HG03095 (cell line): ENCODE data around the gene ADI1.

Experiments
- ATAC-seq: cut with Tn5 transposase; IDR thresholded peaks from one replicate; pipeline ENCODE4 v1.9.1; 2021; ENCODE audit warnings: moderate library complexity; ENCODE audit not compliant: unreplicated experiment

The ADI1 gene, protein sequence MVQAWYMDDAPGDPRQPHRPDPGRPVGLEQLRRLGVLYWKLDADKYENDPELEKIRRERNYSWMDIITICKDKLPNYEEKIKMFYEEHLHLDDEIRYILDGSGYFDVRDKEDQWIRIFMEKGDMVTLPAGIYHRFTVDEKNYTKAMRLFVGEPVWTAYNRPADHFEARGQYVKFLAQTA

DNA sequence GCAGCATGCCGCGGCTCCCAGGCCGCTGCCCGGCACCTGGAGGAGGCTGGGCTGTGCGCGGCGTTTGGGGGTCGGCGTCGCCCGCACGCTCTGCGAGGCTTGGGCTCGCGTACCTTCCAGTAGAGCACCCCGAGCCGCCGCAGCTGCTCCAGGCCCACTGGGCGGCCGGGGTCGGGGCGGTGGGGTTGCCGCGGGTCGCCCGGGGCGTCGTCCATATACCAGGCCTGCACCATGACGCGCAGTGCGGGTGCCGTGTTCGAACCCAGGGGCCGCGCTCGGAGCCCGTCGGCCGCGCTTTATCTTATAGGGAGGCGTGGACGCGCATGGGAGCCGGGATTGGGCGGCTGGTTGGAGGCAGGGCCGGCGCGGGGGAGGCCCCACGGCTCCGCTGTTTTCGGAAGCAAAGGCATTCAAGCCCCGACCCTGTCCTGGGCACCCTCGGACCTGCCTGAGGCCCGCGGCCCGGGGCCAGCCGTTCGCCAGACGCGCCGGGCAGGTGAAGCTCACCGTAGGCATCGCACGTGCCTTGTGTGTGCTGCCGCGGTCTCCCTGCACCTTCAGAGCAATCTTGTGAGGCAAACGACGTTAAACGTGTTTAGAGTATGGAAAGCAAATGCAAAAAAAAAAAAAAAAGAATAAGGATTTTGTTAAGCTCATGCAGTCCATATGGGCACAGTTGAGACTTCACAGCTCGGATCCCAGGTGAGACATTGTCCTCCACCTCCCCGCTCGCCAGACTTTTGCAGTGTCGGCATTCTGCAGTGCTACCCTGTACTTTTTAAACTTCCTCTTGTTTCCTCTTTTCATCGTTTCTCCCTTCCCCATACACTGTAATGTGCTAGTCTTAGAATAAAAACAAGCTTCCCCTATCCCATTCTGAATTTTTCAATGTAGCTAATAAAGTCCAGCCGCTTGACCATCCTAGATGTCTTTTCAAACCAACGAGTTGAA is at the start of gene ADI1:
Gene ADI1, minus strand, starts transcription at position 277 of the 951 bp plus-strand sequence. Its CDS starts 44 bp downstream, at position 233.
- peak; percentile 58 for ATAC-seq

DNA sequence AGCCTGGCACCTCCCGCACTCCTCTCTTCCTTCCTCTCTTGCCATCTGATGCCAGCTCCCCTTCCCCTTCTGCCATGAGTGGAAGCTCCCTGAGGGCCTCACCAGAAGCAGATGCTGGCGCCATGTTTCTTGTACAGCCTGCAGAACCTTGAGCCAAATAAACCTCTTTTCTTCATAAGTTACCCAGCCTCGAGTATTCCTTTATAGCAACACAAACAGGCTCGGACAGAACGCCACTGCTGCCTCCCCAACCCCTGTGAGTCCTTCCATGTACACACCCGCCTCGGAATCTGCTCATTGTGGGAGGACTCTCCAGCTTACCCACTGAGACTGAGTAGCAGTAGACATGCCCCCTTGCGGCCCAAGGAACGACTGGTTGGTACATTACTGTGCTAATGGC is 47.5 kb upstream of the ADI1 start:
- no peak for ATAC-seq

DNA sequence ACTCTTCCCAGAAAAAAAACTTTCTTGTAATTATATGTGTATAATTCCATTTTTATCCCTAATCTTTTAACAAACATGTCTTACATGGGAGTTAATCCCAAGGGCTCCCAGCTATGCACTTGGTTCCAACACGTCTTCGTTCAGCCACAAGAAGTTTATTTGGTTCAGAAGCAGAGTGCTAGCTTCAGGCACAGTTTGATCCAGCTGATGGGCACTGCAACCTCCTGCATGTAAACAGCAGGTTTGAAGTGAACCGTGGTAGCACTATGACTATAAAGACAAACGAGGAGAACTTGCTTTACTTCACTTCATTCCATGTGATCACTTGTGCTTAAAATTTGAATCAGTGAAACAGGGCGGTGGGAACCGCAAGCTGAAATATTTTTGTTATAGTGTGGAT is 45.8 kb upstream of the ADI1 start:
- ATAC-seq, result no peak

DNA sequence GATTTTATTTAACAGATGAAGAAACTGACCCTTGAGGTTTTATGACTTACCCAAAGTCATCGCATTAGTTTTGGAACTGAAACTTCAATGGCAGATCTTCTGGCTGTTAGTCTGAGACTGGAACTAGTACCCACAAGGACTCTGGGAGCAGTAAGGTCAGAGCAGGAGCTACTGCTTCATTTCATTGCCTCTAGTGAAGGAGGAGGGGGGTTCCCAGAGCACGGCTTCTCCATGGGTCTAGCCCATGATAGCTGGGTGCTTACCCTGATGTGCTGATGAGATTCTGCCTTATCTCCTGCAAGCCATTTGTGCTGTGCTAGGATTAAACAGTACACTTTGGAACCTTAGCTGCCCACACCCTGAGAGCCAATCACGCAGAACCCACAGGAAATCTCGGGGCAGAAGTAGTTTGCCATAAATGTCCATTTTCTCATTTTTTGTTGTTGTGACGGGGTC is 44.2 kb upstream of the ADI1 start:
- peak; percentile 44 for ATAC-seq

DNA sequence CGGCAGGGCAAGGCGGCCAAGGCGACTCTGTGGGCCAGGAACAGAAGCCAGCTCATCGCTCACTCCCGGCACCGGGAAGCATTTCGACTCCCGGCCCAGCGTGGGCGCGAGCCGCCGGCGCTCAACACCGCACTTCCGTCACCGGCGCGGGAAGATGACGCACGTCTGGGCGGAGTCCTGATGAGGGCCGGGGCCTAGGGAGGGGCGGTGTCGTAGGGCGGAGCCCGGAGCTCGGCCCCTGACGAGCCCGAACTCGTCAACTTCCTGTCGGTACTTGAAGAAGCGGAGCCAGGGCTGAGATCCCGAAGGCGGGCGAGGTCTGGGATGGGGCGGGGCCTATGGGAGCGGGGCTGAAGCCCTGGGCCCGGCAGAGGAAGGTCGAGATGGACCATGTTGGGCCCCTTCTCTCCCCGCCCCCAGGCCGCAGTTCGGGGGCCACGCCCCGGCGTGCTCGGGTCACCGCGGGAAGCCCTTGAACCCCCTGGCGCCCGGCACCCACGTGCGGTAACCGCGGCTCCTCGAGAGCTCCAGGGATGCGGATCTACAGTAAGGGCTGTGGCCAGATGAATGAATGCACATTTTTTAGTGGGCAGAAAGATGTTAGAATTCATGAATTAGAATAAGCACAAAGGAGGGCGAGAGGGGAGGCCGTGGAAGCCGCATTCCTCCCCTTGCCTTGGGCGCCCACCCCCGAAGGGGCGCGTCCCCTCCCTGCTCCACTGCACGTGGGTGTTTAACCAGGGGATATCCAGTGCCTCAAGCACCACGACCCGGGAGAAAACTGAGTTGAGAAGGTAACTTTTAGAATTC is 39.1 kb upstream of the ADI1 start, which contains the start of gene RNASEH1:
Gene RNASEH1, minus strand, starts transcription at position 129 of the 810 bp plus-strand sequence. Its CDS starts 73 bp downstream, at position 56.
- peak; percentile 94 for ATAC-seq

DNA sequence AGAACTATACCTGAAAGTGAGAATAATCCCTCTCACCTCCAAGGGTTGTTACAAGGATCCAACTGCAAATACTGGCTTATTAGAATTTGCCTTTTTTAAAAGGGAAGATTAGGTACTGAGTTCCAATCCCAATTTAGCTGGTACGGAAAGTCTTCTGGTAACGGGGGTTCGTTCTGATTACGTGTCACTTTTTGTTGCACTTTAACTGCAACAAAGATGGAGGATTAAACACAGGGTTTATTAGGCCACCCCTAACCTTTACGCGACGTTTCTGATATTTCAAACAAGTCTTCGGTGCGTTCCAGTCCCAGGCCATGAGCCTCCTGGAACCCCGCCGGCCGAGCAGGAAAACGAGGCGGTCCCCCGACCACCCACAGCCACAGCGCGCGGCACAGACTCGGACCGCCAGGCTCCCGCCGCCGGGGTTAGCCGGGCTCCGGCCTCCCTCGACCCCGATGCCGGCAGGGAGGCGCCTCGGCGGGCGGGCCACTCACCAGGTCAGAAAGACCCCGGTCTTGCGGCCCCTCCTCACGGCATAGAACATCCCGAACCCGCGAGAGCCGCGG is 38.4 kb upstream of the ADI1 start:
- peak; percentile 18 for ATAC-seq

GRCh38 chr2:3553946-3554345 is 34.6 kb upstream of the ADI1 start:
- no peak for ATAC-seq

DNA sequence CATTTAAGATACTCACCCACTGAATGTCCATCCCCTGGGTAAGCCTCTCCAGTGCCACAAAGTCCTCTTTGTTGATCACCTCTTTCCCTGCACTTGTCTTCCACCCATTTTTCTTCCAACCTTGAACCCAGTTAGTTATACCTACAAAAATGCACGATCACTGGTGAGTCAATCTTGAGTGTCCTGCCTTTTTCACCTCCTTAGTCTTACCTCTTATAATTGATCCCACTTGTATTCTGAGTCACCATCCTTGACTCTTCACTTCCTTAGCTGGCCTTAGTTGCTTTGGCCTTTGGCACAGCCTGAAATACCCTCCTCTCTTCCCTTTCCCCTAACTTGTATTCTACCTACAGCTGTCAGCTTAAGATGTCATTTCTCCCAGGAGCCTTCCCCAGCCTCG is 28.6 kb upstream of the ADI1 start:
- no peak for ATAC-seq

DNA sequence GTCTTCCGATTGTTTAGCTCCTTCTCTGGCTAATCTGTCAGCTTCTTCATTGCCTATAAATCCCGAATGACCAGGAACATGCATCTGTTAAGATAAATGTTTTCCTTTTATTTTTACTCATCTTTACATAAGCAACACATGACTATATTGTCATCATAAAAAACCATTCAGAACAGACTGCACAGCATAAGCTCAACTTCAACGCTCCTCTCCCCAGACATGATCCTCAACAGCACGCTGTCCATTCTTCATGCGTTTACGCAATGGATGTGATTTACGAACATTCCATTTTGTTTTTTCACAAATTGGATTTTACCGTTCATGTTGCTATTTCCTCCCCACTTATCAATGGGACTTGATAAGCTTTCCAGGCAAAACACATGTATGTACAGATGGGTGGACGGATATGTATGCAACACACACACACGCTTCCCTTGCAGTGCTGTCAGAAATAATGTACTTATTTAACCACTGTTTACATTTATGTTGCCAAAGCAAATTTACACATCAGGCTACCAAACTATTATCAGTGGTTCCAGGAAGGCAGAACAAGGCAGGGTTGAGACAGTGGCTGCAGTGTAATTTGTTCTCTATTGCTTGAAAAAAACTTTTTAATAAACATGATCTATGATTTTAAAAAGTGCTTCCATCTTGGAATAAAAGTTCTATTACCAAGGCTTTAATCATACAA is 26.6 kb upstream of the ADI1 start:
- ATAC-seq, result no peak

DNA sequence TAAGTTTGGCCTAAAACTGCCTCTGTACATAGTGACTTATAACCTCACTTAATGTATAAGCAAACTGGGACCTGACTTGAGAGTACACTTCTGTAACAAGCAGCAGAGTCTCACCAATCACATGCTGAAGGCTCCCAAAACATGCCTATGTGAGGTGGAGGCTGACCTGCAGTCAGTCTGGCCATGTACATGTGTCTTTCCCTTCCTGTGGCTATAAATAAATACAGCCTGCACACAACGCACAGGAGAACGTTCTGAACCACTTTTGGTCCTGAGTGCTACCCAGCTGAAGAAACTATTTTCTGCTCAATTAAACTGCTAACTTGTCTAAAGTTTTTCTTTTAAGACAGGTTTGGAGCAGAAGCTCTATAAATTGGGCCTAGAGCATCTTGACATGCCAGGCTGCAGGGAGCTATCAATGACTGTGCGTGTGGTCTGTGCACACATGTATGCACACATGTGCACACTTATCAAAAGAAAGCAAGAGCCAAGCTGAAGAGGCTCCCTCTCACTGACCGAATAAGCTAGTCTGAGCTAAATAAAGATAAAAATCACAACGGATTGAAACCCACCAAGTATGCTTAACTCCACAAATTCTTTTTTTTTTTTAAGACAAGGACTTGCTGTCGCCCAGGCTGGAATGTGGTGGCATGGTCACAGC is 23.8 kb upstream of the ADI1 start:
- ATAC-seq, result no peak

DNA sequence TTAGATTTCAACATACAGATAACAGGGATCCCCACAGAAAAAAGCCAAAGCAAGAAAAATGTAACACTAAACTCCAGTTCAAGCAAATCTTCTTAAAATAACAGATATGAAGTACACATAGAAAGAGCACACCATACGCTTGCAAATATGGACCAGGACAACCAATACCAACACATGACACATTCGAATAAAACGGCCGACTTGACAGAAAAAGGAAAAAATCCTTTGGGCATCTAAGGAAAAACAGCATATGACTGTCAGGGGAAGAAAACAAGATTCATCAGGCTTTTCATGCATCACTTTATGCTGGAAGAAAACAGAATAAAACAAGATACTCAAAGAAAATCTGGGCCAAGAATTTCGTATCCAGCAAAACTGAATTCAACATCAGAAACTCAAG is 22.8 kb upstream of the ADI1 start:
- no peak for ATAC-seq

GRCh38 chr2:3539836-3540235 is 20.5 kb upstream of the ADI1 start:
- no peak for ATAC-seq

DNA sequence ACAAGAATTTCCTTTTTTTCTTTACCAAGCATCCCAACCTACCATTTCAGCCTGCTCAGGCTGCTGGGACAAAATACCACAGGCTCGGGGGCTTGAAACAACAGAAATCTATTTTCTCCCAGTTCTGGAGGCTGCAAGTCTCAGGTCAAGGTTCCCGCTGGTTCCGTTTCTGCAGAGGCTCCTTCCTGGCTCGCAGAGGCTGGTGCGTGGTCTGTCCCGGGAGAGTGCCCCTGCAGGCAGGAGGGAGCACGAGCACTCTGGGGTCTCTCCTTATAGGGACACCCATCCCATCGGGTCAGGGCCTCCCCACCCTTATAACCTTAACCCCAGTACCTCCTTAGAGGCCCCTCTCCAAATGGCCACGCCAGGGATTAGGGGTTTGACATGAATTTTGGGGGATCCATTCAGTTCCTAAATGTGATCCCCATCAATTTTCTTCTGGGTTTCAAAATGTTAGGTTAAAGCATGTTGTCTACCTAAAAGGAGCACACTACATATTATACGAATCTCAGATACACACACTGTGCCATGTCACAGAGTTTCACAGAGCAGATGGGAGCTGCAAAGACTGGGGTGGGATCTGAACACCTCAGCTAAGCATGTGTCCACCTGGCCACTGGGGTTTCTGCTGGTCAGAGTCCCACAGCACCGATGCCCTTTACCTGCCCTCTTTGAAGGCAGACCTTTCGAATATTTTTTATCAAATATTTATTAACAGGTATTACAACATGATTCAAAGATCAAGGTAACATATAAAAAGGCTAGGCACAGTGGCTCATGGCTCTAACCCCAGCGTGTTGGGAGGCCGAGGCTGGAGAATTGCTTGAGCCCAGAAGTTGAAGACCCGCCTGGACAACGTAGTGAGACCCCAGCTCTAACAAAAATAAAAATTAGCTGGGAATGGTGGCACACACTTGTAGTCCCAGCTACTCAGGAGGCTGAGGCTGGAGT is 17.6 kb upstream of the ADI1 start:
- peak; percentile 52 for ATAC-seq

DNA sequence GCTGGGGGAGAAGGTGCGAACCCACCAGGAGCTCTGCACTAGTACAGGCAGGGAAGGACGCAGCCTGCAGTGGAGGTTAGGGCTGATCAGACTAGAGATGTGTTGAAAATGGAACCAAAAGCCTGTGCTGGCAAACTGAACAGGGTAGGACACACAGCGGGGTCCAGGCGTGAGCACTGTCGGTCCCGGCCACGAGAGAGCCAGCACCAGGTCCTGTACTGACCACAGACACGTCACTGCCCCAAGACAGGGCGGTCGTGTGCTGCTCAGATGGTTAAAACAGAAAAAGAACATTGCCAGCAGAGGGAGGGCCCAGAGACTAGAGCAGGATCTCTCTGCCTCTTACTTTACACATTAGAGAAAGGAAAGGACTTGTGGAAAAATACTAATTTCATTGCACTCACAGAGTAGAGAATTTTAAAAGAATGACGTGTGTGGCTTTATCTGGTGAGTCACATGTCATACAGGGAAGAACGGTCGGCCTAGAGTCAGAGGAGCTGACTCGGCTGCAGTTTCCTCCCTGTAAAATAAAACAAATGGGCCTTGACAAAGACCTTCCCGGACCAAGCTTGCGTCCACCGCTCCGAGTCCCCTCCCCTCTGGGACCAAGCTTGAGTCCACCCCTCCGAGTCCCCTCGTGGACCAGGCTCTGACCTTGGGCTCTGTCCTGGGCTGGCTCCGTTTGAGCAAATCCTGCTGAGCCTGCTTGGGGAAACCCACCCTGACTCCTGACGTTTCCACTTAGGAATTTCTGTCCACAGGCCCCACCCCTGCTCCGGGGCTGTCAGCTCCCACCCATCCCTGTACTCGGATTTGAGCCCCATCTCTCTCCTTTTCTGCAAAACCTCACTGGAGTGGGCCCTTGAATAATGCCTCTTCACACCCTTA is 16.7 kb upstream of the ADI1 start:
- peak; percentile 46 for ATAC-seq

- peak; percentile 23 for ATAC-seq
These were observed 16.1 kb upstream of the ADI1 start for GRCh38 chr2:3535467-3535793.

DNA sequence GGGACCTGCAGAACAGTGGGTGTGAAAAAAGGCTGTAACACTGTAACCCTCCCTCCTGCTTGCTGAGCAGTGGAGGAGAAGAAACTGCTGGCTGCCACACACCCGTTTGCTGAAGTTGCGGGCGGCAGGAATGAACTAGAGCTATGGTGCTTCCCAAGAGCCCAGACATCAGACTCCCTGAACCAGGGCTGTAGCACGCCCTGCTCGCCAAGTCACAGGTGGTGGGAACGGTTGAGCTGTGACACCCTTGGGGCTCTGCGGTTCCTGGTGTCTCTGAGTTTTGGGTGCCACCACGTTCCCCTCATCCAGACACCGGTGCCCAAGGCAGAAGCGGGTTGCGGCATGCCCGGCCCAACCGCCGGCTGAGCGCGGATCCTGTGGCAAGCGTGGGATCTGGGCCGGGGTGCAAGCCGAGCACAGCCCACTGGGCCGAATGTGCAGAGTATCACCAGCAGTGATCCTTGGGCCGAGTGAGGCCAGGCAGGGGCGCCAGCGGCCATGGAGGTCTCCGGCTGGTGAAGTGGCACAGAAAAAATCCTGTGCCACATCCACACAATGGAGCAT is 15.0 kb upstream of the ADI1 start:
- no peak for ATAC-seq

DNA sequence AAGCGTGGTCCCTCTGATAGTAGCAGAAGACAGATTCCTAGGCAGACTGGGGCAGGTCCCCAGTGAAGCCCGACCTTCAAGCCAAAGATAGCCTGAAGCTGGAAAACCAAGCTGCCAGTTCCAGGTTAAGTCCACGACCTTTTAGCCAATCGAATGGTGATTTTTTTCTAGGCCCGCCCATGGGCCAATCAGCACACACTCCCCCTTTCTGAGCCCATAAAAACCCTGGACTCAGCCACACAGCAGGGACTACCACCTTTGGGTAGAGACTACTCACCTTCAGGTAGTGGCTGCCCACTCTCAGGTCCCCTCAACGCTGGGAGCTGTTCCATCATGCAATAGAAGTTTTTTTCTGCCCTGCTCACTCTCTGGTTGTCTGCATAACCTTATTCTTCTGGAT is 14.5 kb upstream of the ADI1 start:
- no peak for ATAC-seq

GRCh38 chr2:3532941-3533340 is 13.6 kb upstream of the ADI1 start:
- no peak for ATAC-seq
